Body of pancreas (tissue), 4 donors: ENCODE results near the gene SLC22A23.

Experiments
- CTCF ChIP-seq, 7 experiments: fragments of 450-650 bp in 4 of 7; fragments of 200-600 bp in 3 of 7; sonication (generic) in 3 of 7; IDR thresholded peaks; one replicate each; pipeline ENCODE4 v1.5.1; 2016 to 2019; ENCODE audit warnings: antibody characterized with exemption in 7 of 7
- POLR2A ChIP-seq, 3 donors: fragments of 450-650 bp; IDR thresholded peaks; one replicate each; pipeline ENCODE4 v1.6.1; 2016; ENCODE audit warnings: antibody characterized with exemption in 3 of 3, mild to moderate bottlenecking in 2 of 3

GRCh38 chr6:3496395-3496794, 39.5 kb upstream of the SLC22A23 start:
- no peak for TF ChIP-seq CTCF (IDR thresholded peaks at IDR 0.05)
- no peak for TF ChIP-seq POLR2A (IDR thresholded peaks at IDR 0.05)
